Psoas muscle (tissue), 8 donors: ENCODE data around the gene MAST2. TPM values are rescaled to one million over a fixed set of nuclear protein-coding genes. Genes with fewer than 3 reads are reported as not detected.
"Not testable (repeated sequence)": the region's sequence is repeated elsewhere in the genome, so short reads cannot be mapped to it uniquely, and the experiment has no call there.

ENCODE experiments used
- ATAC-seq, 4 donors: fragments of 200-7000 bp; cut with Tn5 transposase; one replicate each; pipeline ENCODE4 v1.9.1; 2020; ENCODE audit warnings: moderate library complexity in 3 of 4, mild to moderate bottlenecking in 2 of 4
- DNase-seq, 2 donors: peaks; one replicate each; pipeline ENCODE4 v3.0.0-alpha.2; 2020
- H3K27ac ChIP-seq: fragments of 200-600 bp; one replicate; pipeline ENCODE4 v1.8.0; 2022
- H3K27me3 ChIP-seq, 3 donors: fragments of 200-600 bp in 1 of 3; one replicate each; pipeline versions ENCODE4 v1.6.1 to v1.8.0; 2013 to 2022; ENCODE audit warnings: low read length in 2 of 3, mild to moderate bottlenecking in 2 of 3, moderate library complexity in 1 of 3; ENCODE audit not compliant: insufficient read depth in 3 of 3
- H3K36me3 ChIP-seq, 2 donors: fragments of 200-600 bp in 1 of 2; one replicate each; pipeline versions ENCODE4 v1.6.1 to v1.8.0; 2013 to 2022; ENCODE audit warnings: low read depth in 1 of 2, mild to moderate bottlenecking in 1 of 2, moderate library complexity in 1 of 2; ENCODE audit not compliant: insufficient read depth in 1 of 2
- H3K4me1 ChIP-seq: fragments of 200-600 bp; one replicate; pipeline ENCODE4 v1.8.0; 2022
- H3K4me3 ChIP-seq: fragments of 200-600 bp; one replicate; pipeline ENCODE4 v1.8.0; 2022; ENCODE audit warnings: mild to moderate bottlenecking
- H3K9me3 ChIP-seq: fragments of 200-600 bp; one replicate; pipeline ENCODE4 v1.8.0; 2022
- CTCF ChIP-seq: fragments of 200-600 bp; IDR thresholded peaks from one replicate; pipeline ENCODE4 v1.8.0; 2022; ENCODE audit warnings: antibody characterized with exemption
- WGBS, 3 donors: extraction: QIAGEN DNeasy Blood & Tissue Kit; methylation state at CpG; one replicate each; pipeline versions ENCODE4 v1.1.6 to v1.1.7; 2013; 5-methylcytosine and 5-hydroxymethylcytosine counted together
- intact Hi-C, 2 donors: fragments of 100-400 bp; cut with DNase I; formaldehyde crosslinking; loops; one replicate each; pipeline versions ENCODE4 v1.11.0 to v1.14.2; 2022
- polyA plus RNA-seq, 3 donors: library from polyadenylated mRNA; stranded (reverse); fragments of 200-250 nt; gene quantifications; one replicate each; pipeline ENCODE4 v1.2.3, GENCODE V29; 2013
- total RNA-seq, 4 donors: library from RNA; stranded (reverse); fragmentation: NEBNext Ultra II Directional in 2 of 4; extraction: Animal tissue kit (Norgen Biotek cat#: 25700) in 2 of 4; gene quantifications; one replicate each; pipeline versions ENCODE4 v1.2.1 to v1.2.4, GENCODE V29; 2021 to 2023
- donor health status: healthy with polysubstance abuse.
- donor health status: DM: no; HTN: no; CAD: no; lungs with moderate emphysema.
- donor health status: Bipolar disorder and iron deficiency.
- donor health status: healthy.
- donor health status: DM: yes; HTN: yes; CAD: no.
- donor health status: DM: no; HTN: no; CAD: no.
- donor health status: DM: no; HTN: no; CAD: no.
- donor health status: DM: yes; HTN: yes; CAD: no.

Gene MAST2
- total and polyA plus RNA-seq, 7 donors = 97.8 to 266 (median 159) TPM

DNA sequence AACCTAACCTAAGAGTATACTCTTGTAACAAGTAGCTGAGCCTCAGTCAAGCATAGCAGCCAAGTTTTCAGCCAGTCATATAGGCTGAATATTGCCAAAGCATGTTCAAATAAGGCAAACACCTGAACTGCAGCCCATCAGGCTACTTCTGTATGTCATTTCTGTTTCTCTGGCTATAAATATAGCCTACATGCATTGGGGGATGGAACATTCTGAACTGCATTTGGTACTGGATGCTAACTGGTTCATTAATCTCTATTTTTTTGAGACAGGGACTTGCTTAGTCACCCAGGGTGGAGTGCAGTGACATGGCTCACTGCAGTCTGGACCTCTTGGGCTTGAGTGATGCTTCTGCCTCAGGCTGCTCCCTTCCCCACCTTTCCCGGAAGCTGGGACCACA, 37.3 kb downstream of the MAST2 start:
- 85 to 90% (median 89%) methylated on average over 1 of the region's 1 CpG for WGBS, 3 donors
- ATAC-seq (peak; percentile 59 to 91 (median 84)), DNase-seq (peak in 1 of 2 donors; percentile 50)
- Histone ChIP-seq H3K36me3 (no peaks in the 10 kb centered on the region), H3K27me3 (no peaks in the 10 kb centered on the region), H3K4me1 (peaks cover 23% of the 10 kb centered on the region), H3K27ac (no peak overlapping the region), H3K9me3 (no peaks in the 10 kb centered on the region), H3K4me3 (no peak overlapping the region)
- TF ChIP-seq CTCF = no peak
- intact Hi-C loops = no loop called here

DNA sequence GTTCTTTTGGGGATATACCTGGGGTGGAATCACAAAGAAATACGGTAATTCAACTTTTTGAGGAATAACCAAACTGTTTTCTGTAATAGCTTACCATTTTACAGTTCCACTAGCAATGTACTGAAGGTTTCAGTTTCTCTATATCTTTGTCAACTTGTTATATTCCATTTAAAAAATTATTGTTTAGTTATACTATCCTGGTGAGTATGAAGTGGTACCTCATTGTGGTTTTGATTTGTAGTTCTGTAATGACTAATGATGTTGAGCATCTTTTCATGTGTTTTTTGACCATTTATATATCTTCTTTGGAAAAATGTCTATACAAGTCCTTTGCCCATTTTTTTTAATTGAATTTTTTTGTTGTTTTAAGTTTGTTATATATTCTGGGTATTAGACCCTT, 39.4 kb downstream of the MAST2 start:
- 95 to 100% (median 97%) methylated on average over 1 of the region's 1 CpG for WGBS, 3 donors
- Histone ChIP-seq H3K27me3 (no peaks in the 10 kb centered on the region), H3K36me3 (no peaks in the 10 kb centered on the region), H3K9me3 (no peaks in the 10 kb centered on the region), H3K27ac (no peak overlapping the region), H3K4me1 (peaks cover 23% of the 10 kb centered on the region), H3K4me3 (no peak overlapping the region)
- DNase-seq = no peak
- no peak for ATAC-seq
- TF ChIP-seq CTCF = no peak
- intact Hi-C loops = no loop called here

GRCh38 chr1:45843474-45843905, 40.1 kb downstream of the MAST2 start:
- peak; percentile 22 for TF ChIP-seq CTCF
- DNase-seq (no peak), ATAC-seq (peak in 2 of 4 donors; percentile 23 to 53)
- intact Hi-C loops = no loop called here
- H3K36me3 ChIP-seq = no peaks in the 10 kb centered on the region
- H3K27me3 ChIP-seq = no peaks in the 10 kb centered on the region
- peaks cover 23% of the 10 kb centered on the region for H3K4me1 ChIP-seq
- no peaks in the 10 kb centered on the region for H3K9me3 ChIP-seq
- H3K4me3 ChIP-seq = no peak overlapping the region
- no peak overlapping the region for H3K27ac ChIP-seq

DNA sequence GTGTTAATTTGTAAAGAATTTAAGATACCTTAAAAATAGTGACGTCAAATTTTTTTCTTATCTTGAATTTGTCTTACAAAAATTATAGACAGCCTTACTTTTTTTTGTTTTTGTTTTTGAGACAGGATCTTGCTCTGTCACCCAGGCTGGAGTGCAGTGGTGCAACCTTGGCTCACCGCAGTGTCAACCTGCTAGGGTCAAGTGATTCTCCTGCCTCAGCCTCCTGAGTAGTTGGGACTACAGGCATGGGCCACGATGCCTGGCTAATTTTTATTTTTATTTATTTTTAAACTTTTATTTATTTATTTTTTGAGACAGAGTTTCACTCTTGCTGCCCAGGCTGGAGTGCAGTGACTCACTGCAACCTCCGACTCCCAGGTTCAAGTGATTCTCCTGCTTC, 40.6 kb downstream of the MAST2 start:
- intact Hi-C loops, H3K27me3 ChIP-seq, H3K36me3 ChIP-seq, ATAC-seq, DNase-seq, H3K9me3 ChIP-seq, H3K27ac ChIP-seq, H3K4me3 ChIP-seq: not testable (repeated sequence)
- peaks cover 23% of the 10 kb centered on the region for H3K4me1 ChIP-seq
- WGBS, 3 donors = 81 to 88% (median 85%) methylated on average over 4 of the region's 4 CpGs

- whole genome bisulfite sequencing, 3 donors = 69 to 80% (median 71%) methylated on average over 3 of the region's 3 CpGs
- H3K27ac ChIP-seq = no peak overlapping the region
- no peak for ATAC-seq
- H3K4me3 ChIP-seq = no peak overlapping the region
- no peak for DNase-seq
- peaks cover 12% of the 10 kb centered on the region for H3K4me1 ChIP-seq
- H3K9me3 ChIP-seq = peaks cover 6% of the 10 kb centered on the region
- intact Hi-C loops = no loop called here
- no peak for TF ChIP-seq CTCF
- H3K36me3 ChIP-seq = no peaks in the 10 kb centered on the region
- no peaks in the 10 kb centered on the region for H3K27me3 ChIP-seq
These were observed 43.5 kb downstream of the MAST2 start for GRCh38 chr1:45846931-45847330.
